NT2/D1 (cell line): ENCODE results near the gene SSH2.

Experiments
- YY1 ChIP-seq: IDR thresholded peaks from 2 replicates; pipeline ENCODE4 v1.6.1; 2011; ENCODE audit not compliant: insufficient read length, insufficient read depth
- ZNF274 ChIP-seq: IDR thresholded peaks from 2 replicates; pipeline ENCODE4 v1.6.1; 2011; ENCODE audit warnings: mild to moderate bottlenecking, low read depth, low read length

DNA sequence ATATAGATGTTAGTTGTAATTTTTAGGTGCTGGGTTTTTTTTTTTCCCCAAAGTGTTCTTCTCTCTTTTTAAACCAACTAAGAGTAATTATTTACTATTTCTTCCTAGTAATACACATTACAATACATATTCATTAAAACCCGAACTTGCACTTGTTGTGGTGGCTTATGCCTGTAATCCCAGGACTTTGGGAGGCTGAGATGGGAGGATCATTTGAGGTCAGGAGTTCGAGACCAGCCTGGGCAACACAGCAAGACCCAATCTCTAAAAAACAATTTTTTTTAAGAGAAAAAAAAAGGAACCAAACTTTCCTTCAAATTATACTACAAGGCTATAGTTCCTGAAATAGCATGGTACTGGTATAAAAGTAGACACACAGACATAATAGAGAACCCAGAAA is 15.3 kb upstream of the SSH2 start:
- TF ChIP-seq YY1 (no peak), ZNF274 (no peak)
